ENCODE measurements around the gene FOXC1. TPM values are rescaled to one million over a fixed set of nuclear protein-coding genes. Genes with fewer than 3 reads are reported as not detected.
A peak's percentile ranks its signal among the peaks of the same experiment; 100 is the strongest.

The FOXC1 gene
- polyA plus RNA-seq, 2 of the 4 experiments (the other 2 are of a cell fraction), result 3.4 to 4.7 TPM

DNA sequence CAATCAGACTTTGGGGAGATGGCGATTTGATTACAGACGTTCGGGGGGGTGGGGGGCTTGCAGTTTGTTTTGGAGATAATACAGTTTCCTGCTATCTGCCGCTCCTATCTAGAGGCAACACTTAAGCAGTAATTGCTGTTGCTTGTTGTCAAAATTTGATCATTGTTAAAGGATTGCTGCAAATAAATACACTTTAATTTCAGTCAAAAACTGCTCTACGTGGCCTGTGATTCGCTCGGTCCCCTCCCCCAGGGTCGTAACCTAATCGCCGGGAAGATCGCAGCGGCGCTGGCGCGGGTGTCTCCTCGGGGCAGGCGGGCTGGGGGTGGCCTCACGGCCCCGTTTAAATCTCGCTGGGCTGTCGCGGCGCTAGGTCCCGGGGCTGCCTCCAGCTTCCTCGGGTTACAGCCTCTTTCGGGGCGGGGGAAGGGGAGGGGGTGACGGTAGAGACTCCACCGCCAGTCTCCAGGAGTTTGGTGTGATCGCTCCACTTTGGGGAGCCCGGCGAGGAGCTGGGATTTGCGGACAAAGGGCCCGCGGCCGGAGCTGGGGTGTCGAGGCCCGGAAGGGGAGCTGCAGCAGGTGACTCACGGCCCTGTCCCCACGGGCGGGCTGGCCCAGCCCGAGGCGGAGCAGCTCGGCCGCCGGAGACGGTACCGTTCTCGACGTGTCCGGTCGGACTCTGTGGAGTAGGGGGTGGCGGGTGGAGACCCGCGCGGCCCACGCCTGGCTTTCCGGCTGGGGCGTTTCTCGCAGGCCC, 4.2 kb downstream of the FOXC1 start:
- Histone ChIP-seq H3K4me1 (peaks cover 13% of the 10 kb centered on the region; the same call in 2 of the 3 replicates), H3K27ac (peak overlapping the region in 1 of 2 experiments; percentile 64; a peak in 2 of 6 replicates), H3K4me2 (peak overlapping the region; percentile 99), H3K9me3 (no peaks in the 10 kb centered on the region), H3K4me3 (peak overlapping the region; percentile 83)
- ATAC-seq (no peak), DNase-seq (ENCODE audit: low read depth in 1 of 2, low spot score in 1 of 2) (no peak), FAIRE-seq (no peak)
- ChIA-PET POLR2A (no interaction called here), CTCF (interaction anchor here (1.3 to 1.7 kb wide), 2 partner anchors 490 to 740 kb away, joined by 5 to 7 read pairs; no protein-coding TSS in a partner anchor)
- TF ChIP-seq, protein P1, sequence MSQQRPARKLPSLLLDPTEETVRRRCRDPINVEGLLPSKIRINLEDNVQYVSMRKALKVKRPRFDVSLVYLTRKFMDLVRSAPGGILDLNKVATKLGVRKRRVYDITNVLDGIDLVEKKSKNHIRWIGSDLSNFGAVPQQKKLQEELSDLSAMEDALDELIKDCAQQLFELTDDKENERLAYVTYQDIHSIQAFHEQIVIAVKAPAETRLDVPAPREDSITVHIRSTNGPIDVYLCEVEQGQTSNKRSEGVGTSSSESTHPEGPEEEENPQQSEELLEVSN (IDR thresholded peaks at IDR 0.05; ENCODE audit: borderline replicate concordance, low read depth), result no peak
- no peak for TF ChIP-seq RCOR1 (IDR thresholded peaks at IDR 0.05; ENCODE audit: low read depth, low read length)
- no peak for TF ChIP-seq NR3C1 (IDR thresholded peaks at IDR 0.05)
- TF ChIP-seq HEYL (CRISPR knock-in tag; IDR thresholded peaks at IDR 0.05), result no peak
- TF ChIP-seq CBX2 (IDR thresholded peaks at IDR 0.05; ENCODE audit: borderline replicate concordance, low read depth), result no peak
- TF ChIP-seq MAZ (IDR thresholded peaks at IDR 0.05; ENCODE audit: borderline replicate concordance, low read depth, low read length), result no peak
- no peak for TF ChIP-seq ESRRA (IDR thresholded peaks at IDR 0.05; ENCODE audit: borderline replicate concordance, low read length)
- WGBS (ENCODE audit: missing lambda C conversion rate), result 39% methylated on average over 23 of the region's 60 CpGs

DNA sequence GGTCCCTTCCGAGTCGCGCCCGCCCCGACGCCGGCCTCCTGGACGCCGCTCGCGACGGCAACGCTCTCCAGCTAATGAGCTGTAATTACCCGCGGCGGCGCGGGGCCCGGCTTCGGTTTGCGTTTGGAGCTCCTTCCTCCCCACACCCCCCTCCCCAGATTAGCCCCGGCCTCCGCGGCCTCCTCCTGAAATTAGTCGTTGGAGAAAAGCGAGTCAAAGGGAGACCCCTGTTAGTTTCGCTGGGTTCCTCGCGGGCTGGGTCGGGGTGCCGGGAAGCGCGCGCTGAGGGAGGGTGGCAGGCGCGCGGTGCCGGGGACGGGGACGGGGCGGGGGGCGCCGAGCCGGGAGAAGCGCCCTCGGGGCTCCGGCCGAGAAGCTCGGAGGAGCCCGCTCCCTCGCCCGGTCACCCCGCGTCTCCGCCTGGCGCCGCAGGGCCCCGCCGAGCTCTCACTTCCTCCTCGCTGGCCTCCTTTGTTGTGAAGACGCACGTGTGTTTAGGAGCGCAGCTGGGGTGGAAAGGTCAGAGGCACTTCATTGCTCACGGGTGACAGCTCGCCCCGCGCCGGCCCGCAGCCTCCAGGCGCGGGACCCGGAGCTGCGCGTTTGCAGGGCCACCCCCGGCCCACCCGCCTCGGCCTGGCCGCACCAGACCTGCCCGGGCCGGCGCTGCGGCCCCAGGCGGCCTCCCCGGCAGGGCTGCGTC, 4.9 kb downstream of the FOXC1 start:
- ATAC-seq, result no peak
- no peak overlapping the region for H3K4me3 ChIP-seq
- 95% methylated on average over 39 of the region's 85 CpGs for WGBS (ENCODE audit: missing lambda C conversion rate)
- TF ChIP-seq RFX5 (IDR thresholded peaks at IDR 0.05), result no peak
- TF ChIP-seq RARB (CRISPR knock-in tag; IDR thresholded peaks at IDR 0.05), result no peak
- no peak for TF ChIP-seq EHF (CRISPR knock-in tag; IDR thresholded peaks at IDR 0.05)
- no peak for TF ChIP-seq JUNB (IDR thresholded peaks at IDR 0.05)
- no peak for TF ChIP-seq HEYL (CRISPR knock-in tag; IDR thresholded peaks at IDR 0.05)
- TF ChIP-seq EP300 (IDR thresholded peaks at IDR 0.05), result no peak
- no peak for TF ChIP-seq RNF2 (IDR thresholded peaks at IDR 0.05; ENCODE audit: borderline replicate concordance, low read depth)
- no peak for TF ChIP-seq NR3C1 (IDR thresholded peaks at IDR 0.05)
- TF ChIP-seq POLR2AphosphoS2 (conservative IDR thresholded peaks at IDR 0.05; ENCODE audit: low read length), result no peak
- TF ChIP-seq, protein P1 (IDR thresholded peaks at IDR 0.05; ENCODE audit: borderline replicate concordance, low read depth), result no peak
- TF ChIP-seq HOXA7 (CRISPR knock-in tag; IDR thresholded peaks at IDR 0.05), result no peak
- TF ChIP-seq TP53 (CRISPR knock-in tag; IDR thresholded peaks at IDR 0.05), result no peak
- TF ChIP-seq, protein P2, sequence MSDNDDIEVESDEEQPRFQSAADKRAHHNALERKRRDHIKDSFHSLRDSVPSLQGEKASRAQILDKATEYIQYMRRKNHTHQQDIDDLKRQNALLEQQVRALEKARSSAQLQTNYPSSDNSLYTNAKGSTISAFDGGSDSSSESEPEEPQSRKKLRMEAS (IDR thresholded peaks at IDR 0.05), result no peak
- TF ChIP-seq, protein P3, sequence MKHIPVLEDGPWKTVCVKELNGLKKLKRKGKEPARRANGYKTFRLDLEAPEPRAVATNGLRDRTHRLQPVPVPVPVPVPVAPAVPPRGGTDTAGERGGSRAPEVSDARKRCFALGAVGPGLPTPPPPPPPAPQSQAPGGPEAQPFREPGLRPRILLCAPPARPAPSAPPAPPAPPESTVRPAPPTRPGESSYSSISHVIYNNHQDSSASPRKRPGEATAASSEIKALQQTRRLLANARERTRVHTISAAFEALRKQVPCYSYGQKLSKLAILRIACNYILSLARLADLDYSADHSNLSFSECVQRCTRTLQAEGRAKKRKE (CRISPR knock-in tag; IDR thresholded peaks at IDR 0.05; ENCODE audit: low read depth), result no peak
- TF ChIP-seq, protein P4, sequence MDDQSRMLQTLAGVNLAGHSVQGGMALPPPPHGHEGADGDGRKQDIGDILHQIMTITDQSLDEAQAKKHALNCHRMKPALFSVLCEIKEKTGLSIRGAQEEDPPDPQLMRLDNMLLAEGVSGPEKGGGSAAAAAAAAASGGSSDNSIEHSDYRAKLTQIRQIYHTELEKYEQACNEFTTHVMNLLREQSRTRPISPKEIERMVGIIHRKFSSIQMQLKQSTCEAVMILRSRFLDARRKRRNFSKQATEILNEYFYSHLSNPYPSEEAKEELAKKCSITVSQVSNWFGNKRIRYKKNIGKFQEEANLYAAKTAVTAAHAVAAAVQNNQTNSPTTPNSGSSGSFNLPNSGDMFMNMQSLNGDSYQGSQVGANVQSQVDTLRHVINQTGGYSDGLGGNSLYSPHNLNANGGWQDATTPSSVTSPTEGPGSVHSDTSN (IDR thresholded peaks at IDR 0.05), result no peak
- TF ChIP-seq GATA3 (IDR thresholded peaks at IDR 0.05; ENCODE audit: borderline replicate concordance), result no peak
- FAIRE-seq, result no peak
- no peak overlapping the region for H3K27ac ChIP-seq
- H3K4me2 ChIP-seq, result peak overlapping the region; percentile 99; the same call in 2 of the 3 replicates
- POLR2A ChIA-PET, result interaction anchor here (0.9 kb wide), 1 partner anchor 11 kb away, joined by 3 read pairs; no protein-coding TSS in a partner anchor
- peaks cover 13% of the 10 kb centered on the region; the same call in 2 of the 3 replicates for H3K4me1 ChIP-seq
- DNase-seq (ENCODE audit: low read depth in 1 of 2, low spot score in 1 of 2), result no peak
- CTCF ChIA-PET, result interaction anchor here (1.3 to 1.7 kb wide), 2 partner anchors 490 to 739 kb away, joined by 5 to 7 read pairs; no protein-coding TSS in a partner anchor
- no peaks in the 10 kb centered on the region for H3K9me3 ChIP-seq
